Upper lobe of left lung (tissue), 6 donors: ENCODE data around the gene RAP1GAP. TPM values are rescaled to one million over a fixed set of nuclear protein-coding genes. Genes with fewer than 3 reads are reported as not detected.

ENCODE experiments used
- ATAC-seq, 2 donors: fragments of 200-7000 bp; cut with Tn5 transposase; one replicate each; pipeline ENCODE4 v1.9.1; 2022; ENCODE audit warnings: mild to moderate bottlenecking in 2 of 2, moderate library complexity in 2 of 2; ENCODE audit not compliant: low FRiP score in 2 of 2
- DNase-seq, 2 donors: peaks; one replicate each; pipeline ENCODE4 v3.0.0-alpha.2; 2019 to 2020
- H3K27ac ChIP-seq, 4 donors: fragments of 200-600 bp; sonication (generic); one replicate each; pipeline ENCODE4 v1.5.1; 2016 to 2019
- H3K27me3 ChIP-seq, 4 donors: fragments of 200-600 bp; sonication (generic); one replicate each; pipeline ENCODE4 v1.5.1; 2017 to 2019
- H3K36me3 ChIP-seq, 4 donors: fragments of 200-600 bp; sonication (generic); one replicate each; pipeline ENCODE4 v1.5.1; 2016 to 2019
- H3K4me1 ChIP-seq, 4 donors: fragments of 200-600 bp; sonication (generic); one replicate each; pipeline ENCODE4 v1.5.1; 2018 to 2019
- H3K4me3 ChIP-seq, 4 donors: fragments of 200-600 bp; sonication (generic); one replicate each; pipeline ENCODE4 v1.5.1; 2017 to 2019; ENCODE audit warnings: mild to moderate bottlenecking in 2 of 4, moderate library complexity in 1 of 4
- H3K9me3 ChIP-seq, 4 donors: fragments of 200-600 bp; sonication (generic); one replicate each; pipeline ENCODE4 v1.5.1; 2018 to 2019
- CTCF ChIP-seq, 6 experiments: fragments of 450-650 bp in 4 of 6; fragments of 200-600 bp in 2 of 6; sonication (generic) in 2 of 6; IDR thresholded peaks; one replicate each; pipeline ENCODE4 v1.5.1; 2016 to 2019; ENCODE audit warnings: antibody characterized with exemption in 6 of 6
- EP300 ChIP-seq, 4 donors: sonication (generic); formaldehyde crosslinking; IDR thresholded peaks; one replicate each; pipeline ENCODE4 v1.5.1; 2017; ENCODE audit warnings: antibody characterized with exemption in 4 of 4, control low read depth in 2 of 4
- POLR2A ChIP-seq, 4 donors: fragments of 450-650 bp; IDR thresholded peaks; one replicate each; pipeline ENCODE4 v1.5.1; 2016 to 2017; ENCODE audit warnings: antibody characterized with exemption in 4 of 4, mild to moderate bottlenecking in 2 of 4
- POLR2AphosphoS5 ChIP-seq, 2 donors: sonication (generic); formaldehyde crosslinking; IDR thresholded peaks; one replicate each; pipeline ENCODE4 v1.5.1; 2017; ENCODE audit warnings: antibody characterized with exemption in 2 of 2
- WGBS, 2 donors: methylation state at CpG; one replicate each; pipeline ENCODE4 v1.1.5; 2017 to 2018; 5-methylcytosine and 5-hydroxymethylcytosine counted together
- total RNA-seq, 6 donors: library from RNA; depleted of rRNA in 4 of 6; stranded (reverse); fragments of >200 nt in 4 of 6; gene quantifications; one replicate each; pipeline versions ENCODE4 v1.1.0 to v1.2.1, GENCODE V29; 2016 to 2021
- donor health status: DM: no; HTN: no; CAD: no; lungs with moderate emphysema.
- donor health status: DM: no; HTN: yes; CAD: no; lungs with severe emphysema.

Gene RAP1GAP
- total RNA-seq, 6 donors from 2014 or later: 26.9 to 65.2 (median 36.7) TPM

- no peak overlapping the region for H3K4me3 ChIP-seq
- TF ChIP-seq CTCF (IDR thresholded peaks at IDR 0.05) (no peak), EP300 (IDR thresholded peaks at IDR 0.05) (no peak), POLR2A (IDR thresholded peaks at IDR 0.05) (no peak), POLR2AphosphoS5 (IDR thresholded peaks at IDR 0.05) (no peak)
- WGBS, 2 donors: 87 to 91% methylated on average over 14 of the region's 14 CpGs
- DNase-seq (no peak), ATAC-seq (no peak)
- H3K4me1 ChIP-seq: no peaks in the 10 kb centered on the region
- no peak overlapping the region for H3K27ac ChIP-seq
- H3K36me3 ChIP-seq: peaks cover 0 to 20% (median 0%) of the 10 kb centered on the region in 4 donors
- no peaks in the 10 kb centered on the region for H3K9me3 ChIP-seq
- no peaks in the 10 kb centered on the region for H3K27me3 ChIP-seq
These were observed 104.5 kb downstream of the RAP1GAP start for GRCh38 chr1:21564521-21565095.

GRCh38 chr1:21563971-21564370 lies 105.2 kb downstream of the RAP1GAP start:
- no peak overlapping the region for H3K27ac ChIP-seq
- DNase-seq: no peak
- H3K4me1 ChIP-seq: no peaks in the 10 kb centered on the region
- ATAC-seq: no peak
- no peaks in the 10 kb centered on the region for H3K27me3 ChIP-seq
- TF ChIP-seq EP300 (IDR thresholded peaks at IDR 0.05) (no peak), POLR2A (IDR thresholded peaks at IDR 0.05) (no peak), CTCF (IDR thresholded peaks at IDR 0.05) (no peak), POLR2AphosphoS5 (IDR thresholded peaks at IDR 0.05) (no peak)
- H3K9me3 ChIP-seq: no peaks in the 10 kb centered on the region
- H3K4me3 ChIP-seq: no peak overlapping the region
- 96 to 97% methylated on average over 6 to 17 of the region's 17 CpGs for WGBS, 2 donors
- peaks cover 0 to 20% (median 0%) of the 10 kb centered on the region in 4 donors for H3K36me3 ChIP-seq

GRCh38 chr1:21562896-21563295 lies 106.3 kb downstream of the RAP1GAP start:
- DNase-seq: no peak
- Histone ChIP-seq H3K9me3 (no peaks in the 10 kb centered on the region), H3K4me3 (no peak overlapping the region), H3K27ac (no peak overlapping the region), H3K27me3 (no peaks in the 10 kb centered on the region), H3K4me1 (no peaks in the 10 kb centered on the region), H3K36me3 (peaks cover 0 to 20% (median 0%) of the 10 kb centered on the region in 4 donors)
- 96% methylated on average over 15 of the region's 15 CpGs; no CpG with 5 or more reads in 1 of the 2 donors for WGBS, 2 donors
- ATAC-seq: peak in 1 of 2 donors; percentile 3
- TF ChIP-seq POLR2A (IDR thresholded peaks at IDR 0.05) (no peak), CTCF (IDR thresholded peaks at IDR 0.05) (no peak), POLR2AphosphoS5 (IDR thresholded peaks at IDR 0.05) (no peak), EP300 (IDR thresholded peaks at IDR 0.05) (no peak)

GRCh38 chr1:21560916-21561638 lies 108.1 kb downstream of the RAP1GAP start:
- TF ChIP-seq POLR2AphosphoS5 (IDR thresholded peaks at IDR 0.05) (no peak), EP300 (IDR thresholded peaks at IDR 0.05) (no peak), POLR2A (IDR thresholded peaks at IDR 0.05) (no peak), CTCF (IDR thresholded peaks at IDR 0.05) (no peak)
- no peaks in the 10 kb centered on the region for H3K9me3 ChIP-seq
- H3K4me3 ChIP-seq: no peak overlapping the region
- 88 to 98% methylated on average over 4 to 12 of the region's 12 CpGs for WGBS, 2 donors
- no peak for ATAC-seq
- DNase-seq: no peak
- H3K27ac ChIP-seq: no peak overlapping the region
- H3K27me3 ChIP-seq: no peaks in the 10 kb centered on the region
- peaks cover 0 to 20% (median 0%) of the 10 kb centered on the region in 4 donors for H3K36me3 ChIP-seq
- no peaks in the 10 kb centered on the region for H3K4me1 ChIP-seq
